CD4-positive, alpha-beta T cell treated with Interleukin-1 beta for 1 hour (primary cell): Measurements from ENCODE around the gene WNT2B.

Experiments used
- DNase-seq, 2 donors: peaks; one replicate each; pipeline ENCODE4 v3.0.0-alpha.2; 2020 to 2022

WNT2B gene

GRCh38 chr1:112529301-112529700 lies 20.5 kb downstream of the WNT2B start:
- DNase-seq = no peak

- DNase-seq = no peak
Measured at GRCh38 chr1:112530832-112531231, 22.1 kb downstream of the WNT2B start.

GRCh38 chr1:112532064-112532463 lies 23.3 kb downstream of the WNT2B start:
- DNase-seq = no peak

- DNase-seq = no peak
Measured at GRCh38 chr1:112533029-112533428, 24.3 kb downstream of the WNT2B start.

GRCh38 chr1:112536561-112536960 lies 27.8 kb downstream of the WNT2B start:
- no peak for DNase-seq

GRCh38 chr1:112537456-112537855 lies 28.7 kb downstream of the WNT2B start:
- no peak for DNase-seq

GRCh38 chr1:112538883-112539282 lies 30.1 kb downstream of the WNT2B start:
- no peak for DNase-seq

- DNase-seq = no peak
Measured at GRCh38 chr1:112540226-112540794, 31.5 kb downstream of the WNT2B start.

- no peak for DNase-seq
Measured at GRCh38 chr1:112541299-112541698, 32.5 kb downstream of the WNT2B start.

- no peak for DNase-seq
Measured at GRCh38 chr1:112542206-112542973, 33.6 kb downstream of the WNT2B start.

GRCh38 chr1:112544011-112544688 lies 35.4 kb downstream of the WNT2B start:
- no peak for DNase-seq

- no peak for DNase-seq
Measured at GRCh38 chr1:112544751-112545150, 36.0 kb downstream of the WNT2B start.

GRCh38 chr1:112546076-112546475 lies 37.3 kb downstream of the WNT2B start:
- DNase-seq = no peak

- no peak for DNase-seq
Measured at GRCh38 chr1:112548547-112548946, 39.8 kb downstream of the WNT2B start.

GRCh38 chr1:112549590-112549989 lies 40.8 kb downstream of the WNT2B start:
- no peak for DNase-seq

GRCh38 chr1:112554411-112554810 lies 45.6 kb downstream of the WNT2B start:
- DNase-seq = no peak

- DNase-seq = no peak
Measured at GRCh38 chr1:112557385-112557784, 48.6 kb downstream of the WNT2B start.

- DNase-seq = no peak
Measured at GRCh38 chr1:112558634-112559033, 49.9 kb downstream of the WNT2B start.

- DNase-seq = no peak
Measured at GRCh38 chr1:112563341-112563740, 54.6 kb downstream of the WNT2B start.

GRCh38 chr1:112564081-112564480 lies 55.3 kb downstream of the WNT2B start:
- DNase-seq = no peak

GRCh38 chr1:112565800-112566199 lies 57.0 kb downstream of the WNT2B start:
- DNase-seq = no peak

- DNase-seq = no peak
Measured at GRCh38 chr1:112575154-112575804, 66.5 kb downstream of the WNT2B start.

- DNase-seq = no peak
Measured at GRCh38 chr1:112576240-112576639, 67.5 kb downstream of the WNT2B start.
